ENCODE data around the gene CEP290. TPM values are rescaled to one million over a fixed set of nuclear protein-coding genes. Genes with fewer than 3 reads are reported as not detected.

The CEP290 gene
- 24.3 and 24.7 TPM in 2 replicates for total RNA-seq

GRCh38 chr12:88141774-88142609 is at the start of gene CEP290, which contains the start of gene TMTC3:
CEP290 (minus strand) TSS chr12:88142088; CDS start chr12:88141307, 781 bp downstream.
TMTC3 (plus strand) TSS chr12:88142307; CDS start chr12:88148316, 6,009 bp downstream.

GRCh38 chr12:88029093-88029665 is 112.7 kb downstream of the CEP290 start, which contains the start of gene C12orf50:
C12orf50 (minus strand) TSS chr12:88029401; CDS start chr12:88026962, 2,439 bp downstream.

Other genes with a start within 250 kb of the CEP290 start
- not detected in 2 replicates for gene C12orf50, start 112.7 kb downstream of the CEP290 start, total RNA-seq
- gene TMTC3, start 219 bp upstream of the CEP290 start, total RNA-seq, result 55.5 and 74.5 TPM in 2 replicates